ENCODE results near the gene SMARCC2. TPM values are rescaled to one million over a fixed set of nuclear protein-coding genes. Genes with fewer than 3 reads are reported as not detected.
A peak's percentile ranks its signal among the peaks of the same experiment; 100 is the strongest.

Gene SMARCC2
- total RNA-seq, 5 donors from 2014 or later (not counting 1 experiment from before 2014, with no cell fraction given) = 135 to 160 (median 159) TPM

DNA sequence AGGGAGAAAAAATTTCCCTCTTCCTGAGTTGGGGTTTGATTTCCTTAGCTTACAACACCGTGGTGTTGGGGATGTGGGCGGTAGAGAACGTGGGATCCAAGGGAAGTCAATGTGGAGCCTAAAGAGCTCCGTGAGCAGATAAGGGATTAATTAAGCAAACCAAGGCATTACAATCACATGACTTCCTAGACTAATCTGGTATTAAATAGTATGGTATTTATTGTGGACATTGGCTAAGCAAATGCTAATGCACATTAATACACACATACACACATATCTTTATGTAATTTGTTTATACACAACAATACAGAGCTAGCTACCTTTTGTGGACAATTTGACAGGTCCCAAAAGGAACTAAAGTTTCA, 33.2 kb upstream of the SMARCC2 start:
- H3K9me3 Mint-ChIP-seq = no peaks in the 10 kb centered on the region
- ChIA-PET CTCF (interaction anchor here (0.5 to 3.0 kb wide), 32 partner anchors 8 to 484 kb away, joined by 3 to 36 read pairs (median 4); partner anchors contain the start of genes SMARCC2 (in 2 of the 2), ANKRD52 (in 1 of the 2), COQ10A (in 1 of the 2) and CS (in 1 of the 2)), POLR2A (interaction anchor here (0.6 to 1.7 kb wide), 5 partner anchors 8 to 196 kb away, joined by 4 to 10 read pairs (median 5); partner anchors contain the start of genes ESYT1 (in 1 of the 2), SMARCC2 (in 1 of the 2) and ZC3H10 (in 1 of the 2))
- Histone ChIP-seq H3K36me3 (ENCODE audit: control insufficient read depth in 2 of 2, extremely low read depth in 1 of 2, insufficient read depth in 1 of 2, low read length in 1 of 2) (peaks cover 0 to 2% of the 10 kb centered on the region in 2 donors), H3K4me3 (ENCODE audit: control insufficient read depth in 1 of 2, extremely low read depth in 1 of 2, low read length in 1 of 2) (peak overlapping the region; percentile 98), H3K27ac (ENCODE audit: low read length) (peak overlapping the region; percentile 94), H3K9me3 (no peaks in the 10 kb centered on the region), H3K27me3 (replicated peaks in 1 of 2; ENCODE audit: control insufficient read depth in 2 of 2, extremely low read depth in 1 of 2, insufficient read depth in 2 of 2, low read length in 1 of 2) (no peaks in the 10 kb centered on the region), H3K4me1 (ENCODE audit: control insufficient read depth in 1 of 2, extremely low read depth in 1 of 2, insufficient read depth in 2 of 2, low read length in 2 of 2) (peaks cover 18 to 54% of the 10 kb centered on the region in 2 experiments)
- H3K4me3 Mint-ChIP-seq = peak overlapping the region; percentile 98 to 100 (median 98)
- H3K27me3 Mint-ChIP-seq = no peaks in the 10 kb centered on the region
- no peak for ATAC-seq (replicated peaks in 1 of 4)
- no peak for DNase-seq
- H3K27ac Mint-ChIP-seq = peak overlapping the region; percentile 98 to 99
- H3K36me3 Mint-ChIP-seq = peaks cover 2% of the 10 kb centered on the region
- H3K4me1 Mint-ChIP-seq = peaks cover 45 to 52% (median 49%) of the 10 kb centered on the region in 3 donors
- WGBS (ENCODE audit: insufficient coverage) = no CpG with 5 or more reads among the region's 4 CpGs

DNA sequence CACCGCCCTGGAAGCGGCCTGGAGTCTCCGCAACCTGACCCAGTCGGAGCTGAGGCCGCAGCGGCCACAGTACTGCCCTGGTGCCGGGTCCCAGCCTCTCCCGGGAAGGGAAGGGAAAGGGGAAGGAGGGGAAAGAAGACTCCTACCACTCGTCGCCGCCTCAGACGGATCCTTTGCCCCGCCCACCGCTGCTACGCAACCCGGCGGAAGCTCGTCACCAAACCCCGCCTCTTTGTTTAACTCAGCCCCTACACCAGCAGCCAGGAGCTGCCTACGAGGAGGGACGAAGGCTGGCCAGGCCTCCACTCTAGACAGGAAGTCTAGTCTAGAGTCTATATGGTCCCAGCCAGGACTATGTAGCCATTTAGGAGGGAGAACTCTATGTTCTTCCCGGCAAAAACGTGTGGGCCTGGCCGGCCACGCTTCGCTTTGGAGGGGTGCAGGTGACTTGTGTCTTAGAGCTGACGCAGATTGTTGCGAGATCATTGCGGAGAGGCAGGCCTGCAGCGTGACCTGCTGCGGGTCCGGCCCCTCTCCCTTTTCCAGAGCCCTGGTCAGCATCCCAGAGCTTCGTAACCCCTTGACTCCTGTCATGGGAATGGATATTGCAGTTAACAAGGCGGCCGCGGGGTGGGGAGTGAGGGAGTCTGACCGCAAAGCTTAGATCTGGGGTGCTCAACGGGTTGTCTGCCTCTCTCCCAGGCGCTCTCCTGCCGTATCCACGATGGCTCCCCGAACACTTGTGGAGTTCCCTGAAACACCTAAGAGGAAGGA, 32.7 kb upstream of the SMARCC2 start, which contains the start of gene RNF41:
TSS of gene RNF41 (minus strand) at position 166 of the 774 bp plus-strand sequence. CDS start 7,875 bp downstream, outside the sequence.
- peaks cover 2% of the 10 kb centered on the region for H3K36me3 Mint-ChIP-seq
- Histone ChIP-seq H3K27ac (ENCODE audit: low read length) (peak within 1 kb of the TSS; percentile 94), H3K9me3 (no peaks in the 10 kb centered on the region), H3K4me3 (ENCODE audit: control insufficient read depth in 1 of 2, extremely low read depth in 1 of 2, low read length in 1 of 2) (peak within 1 kb of the TSS; percentile 98), H3K27me3 (replicated peaks in 1 of 2; ENCODE audit: control insufficient read depth in 2 of 2, extremely low read depth in 1 of 2, insufficient read depth in 2 of 2, low read length in 1 of 2) (no peaks in the 10 kb centered on the region), H3K36me3 (ENCODE audit: control insufficient read depth in 2 of 2, extremely low read depth in 1 of 2, insufficient read depth in 1 of 2, low read length in 1 of 2) (peaks cover 2% of the 10 kb centered on the region in 2 donors), H3K4me1 (ENCODE audit: control insufficient read depth in 1 of 2, extremely low read depth in 1 of 2, insufficient read depth in 2 of 2, low read length in 2 of 2) (peaks cover 18 to 54% of the 10 kb centered on the region in 2 experiments)
- ATAC-seq (replicated peaks in 1 of 4) = peak; percentile 81 to 85 (median 82)
- no peaks in the 10 kb centered on the region for H3K27me3 Mint-ChIP-seq
- H3K9me3 Mint-ChIP-seq = no peaks in the 10 kb centered on the region
- peak within 1 kb of the TSS; percentile 98 to 99 for H3K27ac Mint-ChIP-seq
- POLR2A ChIA-PET = interaction anchor here (0.6 to 1.7 kb wide), 9 partner anchors 8 to 195 kb away, joined by 3 to 10 read pairs (median 5); partner anchors contain the start of genes ESYT1 (in 1 of the 2), PA2G4 (in 1 of the 2), SMARCC2 (in 1 of the 2) and STAT2 (in 1 of the 2)
- under 1% methylated on average over 18 of the region's 42 CpGs for WGBS (ENCODE audit: insufficient coverage)
- peak; percentile 80 to 96 (median 89) for DNase-seq
- CTCF ChIA-PET = interaction anchor here (0.5 to 3.0 kb wide), 41 partner anchors 7 to 1301 kb away, joined by 3 to 36 read pairs (median 4); partner anchors contain the start of genes SMARCC2 (in 2 of the 2), ANKRD52 (in 1 of the 2), COQ10A (in 1 of the 2) and CS (in 1 of the 2)
- H3K4me1 Mint-ChIP-seq = peaks cover 45 to 52% (median 49%) of the 10 kb centered on the region in 3 donors
- H3K4me3 Mint-ChIP-seq = peak within 1 kb of the TSS; percentile 98 to 100 (median 98)

DNA sequence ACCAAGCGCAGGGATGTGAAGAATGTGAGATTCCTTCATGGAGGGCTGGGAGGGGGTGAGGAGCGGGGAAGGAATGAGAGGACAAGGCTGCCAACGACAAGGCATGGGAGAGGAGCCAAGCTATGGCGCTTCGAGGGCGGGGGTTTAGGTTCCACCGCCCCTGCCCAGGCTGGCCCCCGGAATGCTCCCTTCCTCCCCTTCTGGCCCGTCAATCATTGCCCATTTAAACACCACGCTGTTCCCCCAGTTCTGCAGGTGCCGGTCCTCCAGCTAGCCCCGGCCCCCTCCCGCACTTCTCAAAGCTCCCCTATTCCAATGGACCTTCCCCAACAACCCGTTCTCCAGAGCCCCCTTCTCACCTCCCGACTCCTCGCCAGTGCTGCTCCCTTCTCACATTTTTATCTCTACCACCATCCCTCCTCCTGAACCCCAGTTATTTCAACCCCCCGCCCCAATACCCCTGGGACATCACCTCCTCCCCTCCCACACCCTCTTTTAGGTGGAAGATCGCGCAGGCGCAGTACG, 32.0 kb upstream of the SMARCC2 start:
- H3K4me1 ChIP-seq (ENCODE audit: control insufficient read depth in 1 of 2, extremely low read depth in 1 of 2, insufficient read depth in 2 of 2, low read length in 2 of 2) = peaks cover 18 to 54% of the 10 kb centered on the region in 2 experiments
- CTCF ChIA-PET = interaction anchor here (0.6 to 3.0 kb wide), 24 partner anchors 8 to 483 kb away, joined by 3 to 36 read pairs (median 5); partner anchors contain the start of genes COQ10A (in 1 of the 2), ESYT1 (in 1 of the 2), MYL6B (in 1 of the 2) and ORMDL2 (in 1 of the 2)
- Mint-ChIP-seq H3K9me3 (no peaks in the 10 kb centered on the region), H3K27me3 (no peaks in the 10 kb centered on the region), H3K36me3 (peaks cover 2% of the 10 kb centered on the region), H3K27ac (peak overlapping the region; percentile 98 to 99), H3K4me3 (peak overlapping the region; percentile 98 to 100 (median 98)), H3K4me1 (peaks cover 52 to 55% (median 53%) of the 10 kb centered on the region in 3 donors)
- peak overlapping the region; percentile 94 for H3K27ac ChIP-seq (ENCODE audit: low read length)
- H3K9me3 ChIP-seq = no peaks in the 10 kb centered on the region
- H3K36me3 ChIP-seq (ENCODE audit: control insufficient read depth in 2 of 2, extremely low read depth in 1 of 2, insufficient read depth in 1 of 2, low read length in 1 of 2) = peaks cover 3 to 5% of the 10 kb centered on the region in 2 donors
- peak in 1 of 35 experiments; percentile 17 for DNase-seq
- POLR2A ChIA-PET = interaction anchor here (0.9 to 1.7 kb wide), 5 partner anchors 61 to 139 kb away, joined by 3 to 10 read pairs (median 5); partner anchors contain the start of genes ESYT1 (in 1 of the 2), PA2G4 (in 1 of the 2), STAT2 (in 1 of the 2) and ZC3H10 (in 1 of the 2)
- peak overlapping the region; percentile 98 for H3K4me3 ChIP-seq (ENCODE audit: control insufficient read depth in 1 of 2, extremely low read depth in 1 of 2, low read length in 1 of 2)
- H3K27me3 ChIP-seq (replicated peaks in 1 of 2; ENCODE audit: control insufficient read depth in 2 of 2, extremely low read depth in 1 of 2, insufficient read depth in 2 of 2, low read length in 1 of 2) = no peaks in the 10 kb centered on the region
- peak; percentile 22 to 50 (median 28) for ATAC-seq (replicated peaks in 1 of 4)
- 0% methylated on average over 15 of the region's 21 CpGs for WGBS (ENCODE audit: insufficient coverage)

DNA sequence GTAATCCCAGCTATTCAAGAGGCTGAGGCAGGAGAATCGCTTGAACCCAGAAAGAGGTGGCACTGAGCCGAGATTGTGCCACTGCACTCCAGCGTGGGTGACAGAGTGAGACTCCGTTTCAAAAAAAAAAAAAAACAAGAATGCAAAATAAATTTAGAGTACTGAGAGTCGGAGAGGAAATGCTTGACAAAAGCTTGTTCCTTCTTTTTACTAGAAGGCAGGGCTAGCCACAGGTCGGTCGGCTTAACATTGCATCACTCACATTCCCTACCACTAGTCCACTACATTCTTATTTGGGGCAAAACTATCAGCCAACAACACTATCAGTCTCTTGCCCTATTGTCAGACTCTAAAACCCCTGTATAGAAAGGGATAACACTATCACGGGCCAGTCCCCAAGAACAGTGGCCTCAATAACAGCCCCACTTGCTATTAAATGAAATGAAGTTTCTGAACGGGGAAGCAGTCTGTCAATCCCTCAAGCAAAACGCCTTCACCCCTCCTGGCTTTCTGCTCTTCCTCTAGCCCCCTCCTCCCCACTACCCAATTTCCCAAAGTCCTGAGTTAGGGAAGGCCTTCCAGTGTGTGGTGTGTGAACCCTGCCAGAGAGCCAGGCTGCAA, 31.4 kb upstream of the SMARCC2 start:
- H3K4me1 ChIP-seq (ENCODE audit: control insufficient read depth in 1 of 2, extremely low read depth in 1 of 2, insufficient read depth in 2 of 2, low read length in 2 of 2) = peaks cover 18 to 54% of the 10 kb centered on the region in 2 experiments
- peak overlapping the region; percentile 94 for H3K27ac ChIP-seq (ENCODE audit: low read length)
- peak overlapping the region; percentile 98 to 99 for H3K27ac Mint-ChIP-seq
- ATAC-seq (replicated peaks in 1 of 4) (no peak), DNase-seq (peak in 2 of 35 experiments; percentile 8 to 23)
- WGBS (ENCODE audit: insufficient coverage) = 13% methylated on average over 3 of the region's 10 CpGs
- peaks cover 55 to 56% (median 56%) of the 10 kb centered on the region in 3 donors for H3K4me1 Mint-ChIP-seq
- no peaks in the 10 kb centered on the region for H3K9me3 Mint-ChIP-seq
- H3K4me3 ChIP-seq (ENCODE audit: control insufficient read depth in 1 of 2, extremely low read depth in 1 of 2, low read length in 1 of 2) = peak overlapping the region; percentile 98
- no peaks in the 10 kb centered on the region for H3K36me3 Mint-ChIP-seq
- H3K27me3 Mint-ChIP-seq = no peaks in the 10 kb centered on the region
- ChIA-PET CTCF (interaction anchor here in 1 of 2 donors (0.7 to 3.0 kb wide), 3 partner anchors 15 to 140 kb away, joined by 3 to 36 read pairs (median 21); partner anchors contain the start of gene SMARCC2), POLR2A (no interaction called here)
- no peaks in the 10 kb centered on the region for H3K27me3 ChIP-seq (replicated peaks in 1 of 2; ENCODE audit: control insufficient read depth in 2 of 2, extremely low read depth in 1 of 2, insufficient read depth in 2 of 2, low read length in 1 of 2)
- no peaks in the 10 kb centered on the region for H3K9me3 ChIP-seq
- H3K4me3 Mint-ChIP-seq = peak overlapping the region; percentile 98 to 100 (median 98)
- peaks cover 3 to 9% of the 10 kb centered on the region in 2 donors for H3K36me3 ChIP-seq (ENCODE audit: control insufficient read depth in 2 of 2, extremely low read depth in 1 of 2, insufficient read depth in 1 of 2, low read length in 1 of 2)

DNA sequence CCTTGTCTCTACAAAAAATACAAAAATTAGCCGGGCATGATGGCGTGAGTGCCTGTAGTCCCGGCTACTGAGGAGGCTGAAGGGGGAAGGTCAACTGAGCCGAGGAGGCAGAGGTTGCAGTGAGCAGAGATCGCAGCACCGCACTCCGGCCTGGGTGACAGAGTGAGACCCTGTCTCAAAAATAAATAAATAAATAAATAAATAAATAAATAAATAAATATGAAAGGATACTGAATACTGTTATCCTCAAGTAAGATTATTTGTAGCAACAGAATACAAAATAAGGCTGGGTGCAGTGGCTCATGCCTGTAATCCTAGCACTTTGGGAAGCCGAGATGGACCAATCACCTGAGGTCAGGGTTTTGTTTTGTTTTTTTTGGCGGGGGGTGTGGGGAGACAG, 30.6 kb upstream of the SMARCC2 start:
- Histone ChIP-seq H3K4me1 (ENCODE audit: control insufficient read depth in 1 of 2, extremely low read depth in 1 of 2, insufficient read depth in 2 of 2, low read length in 2 of 2) (peaks cover 18 to 49% of the 10 kb centered on the region in 2 experiments), H3K9me3 (no peaks in the 10 kb centered on the region), H3K27me3 (replicated peaks in 1 of 2; ENCODE audit: control insufficient read depth in 2 of 2, extremely low read depth in 1 of 2, insufficient read depth in 2 of 2, low read length in 1 of 2) (no peaks in the 10 kb centered on the region), H3K36me3 (ENCODE audit: control insufficient read depth in 2 of 2, extremely low read depth in 1 of 2, insufficient read depth in 1 of 2, low read length in 1 of 2) (peaks cover 3 to 13% of the 10 kb centered on the region in 2 donors), H3K27ac (ENCODE audit: low read length) (no peak overlapping the region), H3K4me3 (ENCODE audit: control insufficient read depth in 1 of 2, extremely low read depth in 1 of 2, low read length in 1 of 2) (no peak overlapping the region)
- no peak for ATAC-seq (replicated peaks in 1 of 4)
- Mint-ChIP-seq H3K9me3 (no peaks in the 10 kb centered on the region), H3K27me3 (no peaks in the 10 kb centered on the region), H3K36me3 (peaks cover 5% of the 10 kb centered on the region), H3K27ac (no peak overlapping the region), H3K4me1 (peaks cover 48 to 50% (median 50%) of the 10 kb centered on the region in 3 donors), H3K4me3 (peak overlapping the region; percentile 19 to 47 (median 31))
- ChIA-PET POLR2A (no interaction called here), CTCF (no interaction called here)
- 100% methylated on average over 2 of the region's 9 CpGs for WGBS (ENCODE audit: insufficient coverage)
- DNase-seq = no peak

Data from T-cell (primary cell).